ENCODE data around the gene NAA40.

DNA sequence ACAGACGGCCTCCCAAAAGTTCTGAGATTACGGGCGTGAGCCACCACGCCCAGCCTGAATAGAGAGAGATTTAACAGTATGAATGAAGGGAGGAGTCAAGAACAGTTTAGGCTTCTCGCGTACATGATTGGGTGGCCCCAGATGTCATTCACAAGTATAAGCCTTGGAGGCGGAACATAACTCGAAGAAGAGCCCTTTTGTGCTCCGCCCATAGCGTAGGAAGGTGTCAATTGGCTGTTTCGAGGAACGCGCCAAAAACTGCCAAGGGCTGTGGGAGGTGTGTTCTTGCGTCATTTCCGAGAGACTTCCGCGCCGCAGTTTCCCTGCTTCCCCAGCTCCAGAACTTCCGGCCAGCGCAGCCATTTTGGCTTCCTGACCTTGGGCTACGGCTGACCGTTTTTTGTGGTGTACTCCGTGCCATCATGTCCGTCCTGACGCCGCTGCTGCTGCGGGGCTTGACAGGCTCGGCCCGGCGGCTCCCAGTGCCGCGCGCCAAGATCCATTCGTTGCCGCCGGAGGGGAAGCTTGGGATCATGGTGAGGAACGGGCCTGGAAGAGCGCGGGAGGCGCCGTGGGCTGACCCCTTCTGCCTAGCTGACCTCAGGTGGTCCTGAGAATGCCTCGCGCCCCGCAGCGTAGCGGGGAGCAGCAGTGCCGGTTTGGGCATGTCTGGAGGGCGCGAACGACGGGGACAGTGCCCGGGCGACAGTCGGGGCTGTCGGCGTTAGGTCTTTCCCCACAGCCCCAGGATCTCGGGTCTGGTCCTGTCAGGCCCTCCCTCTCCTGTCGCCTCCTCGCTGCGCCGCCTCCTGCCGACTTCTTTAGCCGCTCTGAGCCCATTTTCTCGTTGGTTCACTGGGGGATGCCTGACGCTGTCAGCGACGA is 35.7 kb downstream of the NAA40 start, which contains the start of gene COX8A:
- TF ChIP-seq EP300 (conservative IDR thresholded peaks at IDR 0.05; ENCODE audit: poor library complexity, severe bottlenecking) (no peak), CTCF (IDR thresholded peaks at IDR 0.05; ENCODE audit: poor library complexity, severe bottlenecking) (peak; percentile 26), EZH2 (IDR thresholded peaks at IDR 0.05; ENCODE audit: borderline replicate concordance, insufficient read depth, low read length, poor library complexity, severe bottlenecking) (no peak), TAF1 (IDR thresholded peaks at IDR 0.05; ENCODE audit: low read depth) (peak; percentile 74), MXI1 (conservative IDR thresholded peaks at IDR 0.05; ENCODE audit: poor library complexity, severe bottlenecking) (peak; percentile 69)
